GM12891 (cell line): ENCODE measurements around the gene DPAGT1.
A peak's percentile ranks its signal among the peaks of the same experiment; 100 is the strongest.

Experiments
- DNase-seq: peaks from one replicate; pipeline ENCODE4 v3.0.0; 2011; ENCODE audit warnings: low spot score; ENCODE audit not compliant: insufficient read length
- FAIRE-seq: peaks from 2 replicates; lab custom pipeline; 2011; peaks lifted over from hg19 to GRCh38; lab: Jason Lieb, UNC
- PAX5 ChIP-seq: IDR thresholded peaks from 2 replicates; pipeline ENCODE4 v1.6.1; 2011; ENCODE audit warnings: low read length, moderate library complexity, mild to moderate bottlenecking; ENCODE audit not compliant: insufficient read depth, severe bottlenecking
- POLR2A ChIP-seq: IDR thresholded peaks from 2 replicates; pipeline ENCODE4 v1.6.1; 2011; ENCODE audit warnings: low read depth, low read length, control low read depth
- POLR2AphosphoS5 ChIP-seq: IDR thresholded peaks from 2 replicates; pipeline ENCODE4 v1.6.1; 2011; ENCODE audit warnings: low read depth, low read length, control low read depth
- POU2F2 ChIP-seq: IDR thresholded peaks from 2 replicates; pipeline ENCODE4 v1.6.1; 2011; ENCODE audit warnings: low read depth, mild to moderate bottlenecking, control low read depth, low read length, moderate library complexity
- SPI1 ChIP-seq: IDR thresholded peaks from 2 replicates; pipeline ENCODE4 v1.6.1; 2011; ENCODE audit warnings: low read depth, low read length, control low read depth
- TAF1 ChIP-seq: IDR thresholded peaks from 2 replicates; pipeline ENCODE4 v1.6.1; 2011; ENCODE audit warnings: low read depth, low read length, control low read depth

Gene DPAGT1

GRCh38 chr11:119093942-119094815, 7.5 kb downstream of the DPAGT1 start:
- FAIRE-seq, result peak; percentile 48
- TF ChIP-seq POU2F2, result no peak
- TF ChIP-seq TAF1, result no peak
- no peak for TF ChIP-seq SPI1
- TF ChIP-seq POLR2AphosphoS5, result no peak; the same call in 1 of the 2 replicates
- no peak for TF ChIP-seq POLR2A
- TF ChIP-seq PAX5, result no peak
- DNase-seq, result no peak

- TF ChIP-seq POLR2A (peak; percentile 19), POLR2AphosphoS5 (peak; percentile 51; the same call in 1 of the 2 replicates), SPI1 (no peak), TAF1 (no peak)
- FAIRE-seq, result peak; percentile 56
- no peak for DNase-seq
These were observed 8.5 kb downstream of the DPAGT1 start for GRCh38 chr11:119092880-119093842.

- no peak for FAIRE-seq
- TF ChIP-seq POU2F2 (no peak), POLR2A (0 out of 2 replicates have a peak, but pooled peaks have one; percentile 37)
- DNase-seq, result no peak
These were observed 9.4 kb downstream of the DPAGT1 start for GRCh38 chr11:119091966-119092879.

- no peak for FAIRE-seq
- TF ChIP-seq POLR2AphosphoS5, result no peak
- TF ChIP-seq PAX5, result no peak
- TF ChIP-seq SPI1, result no peak
- TF ChIP-seq TAF1, result no peak
- no peak for DNase-seq
These were observed 10.5 kb downstream of the DPAGT1 start for GRCh38 chr11:119091178-119091577.

- TF ChIP-seq PAX5 (no peak), POU2F2 (no peak), SPI1 (no peak), TAF1 (no peak), POLR2A (no peak), POLR2AphosphoS5 (no peak)
- DNase-seq, result no peak
- FAIRE-seq, result no peak
These were observed 12.3 kb downstream of the DPAGT1 start for GRCh38 chr11:119089319-119089718.

- DNase-seq (no peak), FAIRE-seq (no peak)
- TF ChIP-seq PAX5 (no peak), POU2F2 (no peak), SPI1 (no peak)
These were observed 13.2 kb downstream of the DPAGT1 start for GRCh38 chr11:119088406-119088805.

GRCh38 chr11:119087747-119088241, 13.9 kb downstream of the DPAGT1 start:
- TF ChIP-seq TAF1, result no peak
- no peak for TF ChIP-seq POU2F2
- no peak for TF ChIP-seq SPI1
- no peak for TF ChIP-seq POLR2AphosphoS5
- no peak for TF ChIP-seq POLR2A
- no peak for TF ChIP-seq PAX5
- DNase-seq, result no peak
- no peak for FAIRE-seq

- DNase-seq, result no peak
- TF ChIP-seq POLR2A (no peak), SPI1 (no peak), POLR2AphosphoS5 (no peak), POU2F2 (no peak), TAF1 (no peak), PAX5 (no peak)
- no peak for FAIRE-seq
These were observed 14.5 kb downstream of the DPAGT1 start for GRCh38 chr11:119087123-119087522.

- TF ChIP-seq POLR2A, result no peak
- TF ChIP-seq SPI1, result no peak
- FAIRE-seq (peak; percentile 78), DNase-seq (no peak)
These were observed 16.2 kb downstream of the DPAGT1 start for GRCh38 chr11:119085437-119085847.
